Measurements from ENCODE around the gene MROH7. TPM values are rescaled to one million over a fixed set of nuclear protein-coding genes. Genes with fewer than 3 reads are reported as not detected.

The MROH7 gene
- total RNA-seq, 1 donor from 2014 or later, result 2.4 TPM

- no peak for DNase-seq
These were observed 10.0 kb downstream of the MROH7 start for GRCh38 chr1:54651608-54652007.

- no peak for DNase-seq
These were observed 10.6 kb downstream of the MROH7 start for GRCh38 chr1:54652168-54652567.

- no peak for DNase-seq
These were observed 11.4 kb downstream of the MROH7 start for GRCh38 chr1:54653036-54653435.

- no peak for DNase-seq
These were observed 16.8 kb downstream of the MROH7 start for GRCh38 chr1:54658164-54658913.

GRCh38 chr1:54663725-54664124 lies 22.1 kb downstream of the MROH7 start:
- DNase-seq, result no peak

- DNase-seq, result no peak
These were observed 22.8 kb downstream of the MROH7 start for GRCh38 chr1:54664364-54664763.

GRCh38 chr1:54665852-54666251 lies 24.3 kb downstream of the MROH7 start:
- DNase-seq, result no peak

- DNase-seq, result no peak
These were observed 24.7 kb downstream of the MROH7 start for GRCh38 chr1:54666333-54666732.

GRCh38 chr1:54667797-54668196 lies 26.2 kb downstream of the MROH7 start:
- DNase-seq, result no peak

- no peak for DNase-seq
These were observed 27.0 kb downstream of the MROH7 start for GRCh38 chr1:54668567-54668966.

- DNase-seq, result no peak
These were observed 30.5 kb downstream of the MROH7 start for GRCh38 chr1:54671985-54672608.

- DNase-seq, result no peak
These were observed 37.4 kb downstream of the MROH7 start for GRCh38 chr1:54678776-54679643.

- no peak for DNase-seq
These were observed 38.1 kb downstream of the MROH7 start for GRCh38 chr1:54679706-54680105.

GRCh38 chr1:54680387-54680786 lies 38.8 kb downstream of the MROH7 start:
- no peak for DNase-seq

GRCh38 chr1:54681358-54681757 lies 39.8 kb downstream of the MROH7 start:
- peak; percentile 6 for DNase-seq

GRCh38 chr1:54683453-54683852 lies 41.9 kb downstream of the MROH7 start:
- no peak for DNase-seq

GRCh38 chr1:54685335-54685905 lies 43.8 kb downstream of the MROH7 start:
- no peak for DNase-seq

GRCh38 chr1:54686155-54686554 lies 44.6 kb downstream of the MROH7 start:
- no peak for DNase-seq

- no peak for DNase-seq
These were observed 53.2 kb downstream of the MROH7 start for GRCh38 chr1:54694771-54695170.

- no peak for DNase-seq
These were observed 53.6 kb downstream of the MROH7 start for GRCh38 chr1:54695221-54695620.

GRCh38 chr1:54695764-54696163 lies 54.2 kb downstream of the MROH7 start:
- DNase-seq, result no peak

GRCh38 chr1:54696262-54696661 lies 54.7 kb downstream of the MROH7 start:
- no peak for DNase-seq

- DNase-seq, result no peak
These were observed 56.3 kb downstream of the MROH7 start for GRCh38 chr1:54697896-54698295.
